ENCODE measurements around the gene METRN.

DNA sequence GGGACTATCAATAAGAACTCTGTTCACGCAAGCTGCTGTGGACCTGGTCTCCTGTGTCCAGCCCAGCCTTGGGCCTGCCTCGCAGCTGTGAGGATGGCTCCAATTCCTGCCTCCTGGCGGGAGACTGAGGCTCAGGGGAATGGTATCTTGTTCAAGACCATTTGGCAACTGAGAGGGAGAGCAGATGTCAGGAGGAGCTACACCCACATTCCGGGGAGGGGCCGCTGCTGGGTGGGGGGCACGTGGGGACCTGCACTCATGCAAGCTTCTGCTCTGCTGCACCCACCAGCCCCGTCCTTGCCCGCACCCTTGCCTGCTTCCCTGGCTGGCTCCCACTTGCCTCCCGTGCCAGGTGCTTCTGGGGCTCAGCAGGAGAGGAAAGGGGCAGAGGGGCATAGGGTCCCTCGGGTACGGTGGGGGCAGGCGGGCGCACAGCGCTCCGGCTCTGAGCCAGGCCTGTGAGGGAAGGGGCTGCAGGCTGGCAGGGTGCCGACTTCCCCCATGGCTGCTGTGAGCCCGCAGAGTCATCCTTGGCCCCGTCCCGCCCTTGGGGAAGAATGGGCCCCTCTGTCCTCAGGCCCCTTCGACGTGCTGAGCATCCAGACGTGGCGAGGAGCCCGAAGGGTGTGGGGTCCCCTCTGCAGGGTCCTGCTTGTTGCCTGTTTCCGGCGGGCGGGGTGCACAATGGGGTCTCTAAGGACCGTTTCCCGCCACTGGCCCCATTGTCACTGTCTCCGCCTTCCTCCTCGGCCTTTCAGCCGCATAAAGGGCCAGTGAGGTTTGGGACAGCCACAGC, 2.7 kb downstream of the METRN start:
- TF ChIP-seq EZH2 (IDR thresholded peaks at IDR 0.05; ENCODE audit: insufficient read depth, poor library complexity, severe bottlenecking) (no peak), EZH2phosphoT487 (IDR thresholded peaks at IDR 0.05; ENCODE audit: insufficient read depth, low read depth) (no peak)
